GM19035 (cell line): ENCODE results near the gene MYRIP.

ENCODE experiments used
- ATAC-seq: cut with Tn5 transposase; IDR thresholded peaks from one replicate; pipeline ENCODE4 v1.9.1; 2021; ENCODE audit not compliant: unreplicated experiment

The MYRIP gene

GRCh38 chr3:39965461-39965860 lies 156.1 kb downstream of the MYRIP start:
- no peak for ATAC-seq

- no peak for ATAC-seq
Measured at GRCh38 chr3:39965997-39966396, 156.6 kb downstream of the MYRIP start.

- no peak for ATAC-seq
Measured at GRCh38 chr3:39970982-39971381, 161.6 kb downstream of the MYRIP start.

GRCh38 chr3:39971559-39972031 lies 162.2 kb downstream of the MYRIP start:
- no peak for ATAC-seq

GRCh38 chr3:39972508-39972907 lies 163.1 kb downstream of the MYRIP start:
- no peak for ATAC-seq

GRCh38 chr3:39977058-39977794 lies 167.8 kb downstream of the MYRIP start:
- no peak for ATAC-seq

GRCh38 chr3:39978308-39978707 lies 168.9 kb downstream of the MYRIP start:
- ATAC-seq = no peak

GRCh38 chr3:39980058-39980457 lies 170.6 kb downstream of the MYRIP start:
- no peak for ATAC-seq

- no peak for ATAC-seq
Measured at GRCh38 chr3:39980781-39981180, 171.4 kb downstream of the MYRIP start.

GRCh38 chr3:39981547-39982184 lies 172.3 kb downstream of the MYRIP start:
- no peak for ATAC-seq

GRCh38 chr3:39982665-39983357 lies 173.4 kb downstream of the MYRIP start:
- ATAC-seq = no peak

GRCh38 chr3:39989746-39990145 lies 180.3 kb downstream of the MYRIP start:
- ATAC-seq = no peak

- ATAC-seq = no peak
Measured at GRCh38 chr3:39990532-39990931, 181.1 kb downstream of the MYRIP start.

GRCh38 chr3:40008796-40009195 lies 199.4 kb downstream of the MYRIP start:
- ATAC-seq = no peak

GRCh38 chr3:40009991-40010390 lies 200.6 kb downstream of the MYRIP start:
- no peak for ATAC-seq

- no peak for ATAC-seq
Measured at GRCh38 chr3:40012381-40012780, 203.0 kb downstream of the MYRIP start.

- ATAC-seq = no peak
Measured at GRCh38 chr3:40016391-40016790, 207.0 kb downstream of the MYRIP start.

GRCh38 chr3:40018369-40018768 lies 209.0 kb downstream of the MYRIP start:
- ATAC-seq = no peak

GRCh38 chr3:40019376-40019775 lies 210.0 kb downstream of the MYRIP start:
- ATAC-seq = no peak

- no peak for ATAC-seq
Measured at GRCh38 chr3:40020689-40021088, 211.3 kb downstream of the MYRIP start.

GRCh38 chr3:40021338-40021737 lies 211.9 kb downstream of the MYRIP start:
- ATAC-seq = no peak

- ATAC-seq = no peak
Measured at GRCh38 chr3:40022297-40022827, 213.0 kb downstream of the MYRIP start.
